ENCODE results near the gene ZNF783. TPM values are rescaled to one million over a fixed set of nuclear protein-coding genes. Genes with fewer than 3 reads are reported as not detected.

The ZNF783 gene
- total RNA-seq, 2 donors from 2014 or later, result 10.7 to 20.7 TPM

- Histone ChIP-seq H3K27me3 (replicated peaks; ENCODE audit: insufficient read depth) (no peaks in the 10 kb centered on the region), H3K27ac (no peak overlapping the region), H3K36me3 (peaks cover 0 to 14% of the 10 kb centered on the region in 2 donors), H3K4me1 (replicated peaks) (no peaks in the 10 kb centered on the region), H3K4me3 (no peak overlapping the region), H3K9me3 (no peaks in the 10 kb centered on the region)
- DNase-seq (ENCODE audit: low spot score), result no peak
- TF ChIP-seq, protein P1, sequence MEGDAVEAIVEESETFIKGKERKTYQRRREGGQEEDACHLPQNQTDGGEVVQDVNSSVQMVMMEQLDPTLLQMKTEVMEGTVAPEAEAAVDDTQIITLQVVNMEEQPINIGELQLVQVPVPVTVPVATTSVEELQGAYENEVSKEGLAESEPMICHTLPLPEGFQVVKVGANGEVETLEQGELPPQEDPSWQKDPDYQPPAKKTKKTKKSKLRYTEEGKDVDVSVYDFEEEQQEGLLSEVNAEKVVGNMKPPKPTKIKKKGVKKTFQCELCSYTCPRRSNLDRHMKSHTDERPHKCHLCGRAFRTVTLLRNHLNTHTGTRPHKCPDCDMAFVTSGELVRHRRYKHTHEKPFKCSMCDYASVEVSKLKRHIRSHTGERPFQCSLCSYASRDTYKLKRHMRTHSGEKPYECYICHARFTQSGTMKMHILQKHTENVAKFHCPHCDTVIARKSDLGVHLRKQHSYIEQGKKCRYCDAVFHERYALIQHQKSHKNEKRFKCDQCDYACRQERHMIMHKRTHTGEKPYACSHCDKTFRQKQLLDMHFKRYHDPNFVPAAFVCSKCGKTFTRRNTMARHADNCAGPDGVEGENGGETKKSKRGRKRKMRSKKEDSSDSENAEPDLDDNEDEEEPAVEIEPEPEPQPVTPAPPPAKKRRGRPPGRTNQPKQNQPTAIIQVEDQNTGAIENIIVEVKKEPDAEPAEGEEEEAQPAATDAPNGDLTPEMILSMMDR (IDR thresholded peaks at IDR 0.05), result no peak
- TF ChIP-seq POLR2AphosphoS5 (IDR thresholded peaks at IDR 0.05) (no peak), POLR2A (IDR thresholded peaks at IDR 0.05) (no peak)
- 90% methylated on average over 9 of the region's 9 CpGs for WGBS
- intact Hi-C loops (cut with DNase I), result no loop called here
Observed at GRCh38 chr7:149277871-149278270, 15.9 kb downstream of the ZNF783 start.

DNA sequence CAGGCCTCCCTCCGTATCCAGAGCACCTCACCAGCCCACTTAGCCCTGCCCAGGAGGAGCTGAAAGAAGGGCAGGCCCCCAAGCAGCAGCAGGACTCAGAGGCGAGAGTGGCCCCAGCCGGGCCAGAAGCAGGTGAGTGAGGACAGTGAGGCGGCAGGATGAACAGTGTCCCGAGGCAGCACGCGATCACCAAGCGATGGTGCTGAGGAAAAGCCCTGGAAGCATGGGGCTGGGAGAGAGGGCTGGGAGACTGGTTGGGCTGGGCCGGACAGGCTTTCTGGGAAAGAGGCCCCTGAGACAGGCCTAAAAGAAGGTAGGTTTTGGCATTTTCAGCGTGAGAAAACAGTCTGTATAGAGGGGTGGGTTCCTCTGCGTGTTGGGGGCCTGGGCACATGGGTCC lies 16.4 kb downstream of the ZNF783 start:
- peaks cover 0 to 14% of the 10 kb centered on the region in 2 donors for H3K36me3 ChIP-seq
- no peak for DNase-seq (ENCODE audit: low spot score)
- intact Hi-C loops (cut with DNase I), result no loop called here
- no peaks in the 10 kb centered on the region for H3K27me3 ChIP-seq (replicated peaks; ENCODE audit: insufficient read depth)
- no peaks in the 10 kb centered on the region for H3K9me3 ChIP-seq
- WGBS, result 96% methylated on average over 11 of the region's 11 CpGs
- no peak overlapping the region for H3K27ac ChIP-seq
- no peak overlapping the region for H3K4me3 ChIP-seq
- no peaks in the 10 kb centered on the region for H3K4me1 ChIP-seq (replicated peaks)
- TF ChIP-seq POLR2A (IDR thresholded peaks at IDR 0.05) (no peak), POLR2AphosphoS5 (IDR thresholded peaks at IDR 0.05) (no peak)
- TF ChIP-seq, protein P1 (IDR thresholded peaks at IDR 0.05), result no peak

DNA sequence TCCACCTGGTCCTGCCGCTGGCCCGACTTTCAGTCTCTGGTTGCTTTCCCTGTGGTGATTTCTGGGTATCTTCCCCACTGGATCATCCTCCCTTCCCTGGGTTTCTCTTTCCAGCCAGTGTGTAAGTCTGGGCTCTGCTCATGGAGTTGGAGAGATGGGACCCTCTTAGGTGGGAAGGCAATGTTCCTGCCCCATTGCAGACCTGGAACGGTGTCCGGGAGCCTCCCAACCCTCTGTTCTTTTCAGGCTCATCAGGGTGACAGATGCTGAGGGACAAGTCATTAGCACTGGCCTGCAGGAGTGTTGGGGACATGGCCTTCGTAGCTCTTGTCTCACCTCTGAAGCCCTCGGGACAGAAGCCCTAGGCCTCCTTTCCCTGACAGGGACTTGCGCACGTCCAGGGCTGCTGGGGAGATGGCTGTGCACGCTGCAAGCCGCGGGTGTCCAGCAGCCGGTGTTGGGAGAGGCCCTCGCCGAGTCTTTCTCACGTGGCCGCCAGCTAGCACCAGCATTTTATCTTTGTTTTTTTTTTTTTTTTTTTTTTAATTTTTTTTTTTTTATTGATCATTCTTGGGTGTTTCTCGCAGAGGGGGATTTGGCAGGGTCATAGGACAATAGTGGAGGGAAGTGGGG lies 17.2 kb downstream of the ZNF783 start:
- no peak for DNase-seq (ENCODE audit: low spot score)
- 95% methylated on average over 17 of the region's 17 CpGs for whole genome bisulfite sequencing
- Histone ChIP-seq H3K4me1 (replicated peaks) (no peaks in the 10 kb centered on the region), H3K4me3 (no peak overlapping the region), H3K36me3 (peaks cover 0 to 14% of the 10 kb centered on the region in 2 donors), H3K9me3 (no peaks in the 10 kb centered on the region), H3K27me3 (replicated peaks; ENCODE audit: insufficient read depth) (no peaks in the 10 kb centered on the region), H3K27ac (no peak overlapping the region)
- TF ChIP-seq POLR2A (IDR thresholded peaks at IDR 0.05) (no peak), POLR2AphosphoS5 (IDR thresholded peaks at IDR 0.05) (no peak)
- TF ChIP-seq, protein P1 (IDR thresholded peaks at IDR 0.05), result no peak
- intact Hi-C loops (cut with DNase I), result no loop called here

DNA sequence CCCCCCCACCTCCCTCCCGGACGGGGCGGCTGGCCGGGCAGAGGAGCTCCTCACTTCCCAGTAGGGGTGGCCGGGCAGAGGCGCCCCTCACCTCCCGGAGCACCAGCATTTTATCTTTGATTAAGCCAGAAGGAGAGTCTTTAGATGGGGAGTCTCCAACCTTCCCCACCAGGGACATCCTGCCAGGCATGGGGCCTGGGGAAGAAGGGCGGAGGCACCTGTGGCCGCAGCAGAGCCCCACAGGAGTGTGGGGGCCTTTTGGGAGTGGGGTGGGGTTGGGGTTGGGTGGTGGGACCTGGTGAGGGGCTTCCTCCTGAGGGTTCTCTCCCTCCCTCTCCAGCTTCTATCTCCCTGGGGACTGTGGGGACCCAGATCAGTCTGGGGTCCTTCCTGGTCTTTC lies 18.2 kb downstream of the ZNF783 start:
- Histone ChIP-seq H3K4me1 (replicated peaks) (no peaks in the 10 kb centered on the region), H3K9me3 (no peaks in the 10 kb centered on the region), H3K36me3 (peaks cover 0 to 14% of the 10 kb centered on the region in 2 donors), H3K27me3 (replicated peaks; ENCODE audit: insufficient read depth) (no peaks in the 10 kb centered on the region), H3K4me3 (no peak overlapping the region), H3K27ac (no peak overlapping the region)
- 87% methylated on average over 8 of the region's 9 CpGs for WGBS
- intact Hi-C loops (cut with DNase I), result no loop called here
- TF ChIP-seq POLR2AphosphoS5 (IDR thresholded peaks at IDR 0.05) (no peak), POLR2A (IDR thresholded peaks at IDR 0.05) (no peak)
- TF ChIP-seq, protein P1 (IDR thresholded peaks at IDR 0.05), result no peak
- DNase-seq (ENCODE audit: low spot score), result no peak

Measured in prostate gland (tissue), 2 donors.